NT2/D1 (cell line): ENCODE data around the gene APOBEC3A.

ENCODE experiments used
- DNase-seq: peaks from one replicate; pipeline ENCODE4 v3.0.0-alpha.2; 2011; ENCODE audit warnings: low read depth, low spot score
- H3K27me3 ChIP-seq: 2 replicates; pipeline ENCODE4 v1.6.0; 2011; ENCODE audit warnings: mild to moderate bottlenecking; ENCODE audit not compliant: insufficient read length, insufficient read depth
- H3K36me3 ChIP-seq: 2 replicates; pipeline ENCODE4 v1.6.1; 2011; ENCODE audit warnings: mild to moderate bottlenecking, low read length, mixed read lengths; ENCODE audit not compliant: insufficient read depth, insufficient read length
- H3K4me1 ChIP-seq: 2 replicates; pipeline ENCODE4 v1.5.1; 2011; ENCODE audit not compliant: insufficient read depth, insufficient read length
- H3K4me3 ChIP-seq: 2 replicates; pipeline ENCODE4 v1.5.1; 2011; ENCODE audit warnings: low read depth; ENCODE audit not compliant: insufficient read length
- H3K9ac ChIP-seq: 2 replicates; pipeline ENCODE4 v1.6.0; 2011; ENCODE audit warnings: low read depth; ENCODE audit not compliant: insufficient read length
- H3K9me3 ChIP-seq: 2 replicates; pipeline ENCODE4 v1.5.1; 2011; ENCODE audit warnings: mild to moderate bottlenecking, low read length; ENCODE audit not compliant: insufficient read depth
- SUZ12 ChIP-seq: IDR thresholded peaks from 2 replicates; pipeline ENCODE4 v1.6.1; 2011; ENCODE audit not compliant: insufficient read length, insufficient read depth; ENCODE audit errors: extremely low read depth
- YY1 ChIP-seq: IDR thresholded peaks from 2 replicates; pipeline ENCODE4 v1.6.1; 2011; ENCODE audit not compliant: insufficient read length, insufficient read depth
- ZNF274 ChIP-seq: IDR thresholded peaks from 2 replicates; pipeline ENCODE4 v1.6.1; 2011; ENCODE audit warnings: mild to moderate bottlenecking, low read depth, low read length

Gene APOBEC3A

GRCh38 chr22:38957046-38957770 is at the start of gene APOBEC3A:
Gene APOBEC3A (plus strand): TSS chr22:38957609. CDS start chr22:38957692, 83 bp downstream.
- Histone ChIP-seq H3K4me3 (no peak within 1 kb of the TSS), H3K9ac (no peak within 1 kb of the TSS), H3K4me1 (peaks cover 3% of the 10 kb centered on the region), H3K36me3 (no peaks in the 10 kb centered on the region), H3K9me3 (no peaks in the 10 kb centered on the region), H3K27me3 (peaks cover 3% of the 10 kb centered on the region)
- TF ChIP-seq ZNF274 (no peak), YY1 (no peak), SUZ12 (no peak)
- DNase-seq = no peak

GRCh38 chr22:38907767-38908166 is 49.6 kb upstream of the APOBEC3A start:
- TF ChIP-seq ZNF274 = no peak
- TF ChIP-seq SUZ12 = no peak
- no peak for TF ChIP-seq YY1
- H3K27me3 ChIP-seq = no peaks in the 10 kb centered on the region
- H3K4me1 ChIP-seq = no peaks in the 10 kb centered on the region
- no peaks in the 10 kb centered on the region for H3K36me3 ChIP-seq
- DNase-seq = no peak
- peaks cover 32% of the 10 kb centered on the region for H3K9me3 ChIP-seq
- no peak overlapping the region for H3K9ac ChIP-seq
- no peak overlapping the region for H3K4me3 ChIP-seq

- Histone ChIP-seq H3K36me3 (no peaks in the 10 kb centered on the region), H3K27me3 (peaks cover 4% of the 10 kb centered on the region), H3K9ac (no peak overlapping the region), H3K4me1 (no peaks in the 10 kb centered on the region), H3K9me3 (peaks cover 2% of the 10 kb centered on the region; the same call in 1 of the 2 replicates), H3K4me3 (no peak overlapping the region)
- no peak for DNase-seq
- no peak for TF ChIP-seq SUZ12
These were observed 46.0 kb upstream of the APOBEC3A start for GRCh38 chr22:38911434-38911833.

GRCh38 chr22:38919631-38920190 is 37.7 kb upstream of the APOBEC3A start:
- DNase-seq = no peak
- TF ChIP-seq ZNF274 = no peak
- no peaks in the 10 kb centered on the region for H3K9me3 ChIP-seq
- no peak overlapping the region for H3K9ac ChIP-seq
- peaks cover 7% of the 10 kb centered on the region for H3K27me3 ChIP-seq
- H3K4me3 ChIP-seq = no peak overlapping the region
- no peaks in the 10 kb centered on the region for H3K36me3 ChIP-seq
- peaks cover 1% of the 10 kb centered on the region for H3K4me1 ChIP-seq

- DNase-seq = no peak
- no peaks in the 10 kb centered on the region for H3K36me3 ChIP-seq
- no peak overlapping the region for H3K9ac ChIP-seq
- no peaks in the 10 kb centered on the region for H3K9me3 ChIP-seq
- H3K27me3 ChIP-seq = peaks cover 3% of the 10 kb centered on the region
- no peak for TF ChIP-seq SUZ12
- no peak for TF ChIP-seq YY1
- TF ChIP-seq ZNF274 = no peak
- no peak overlapping the region for H3K4me3 ChIP-seq
- H3K4me1 ChIP-seq = peaks cover 1% of the 10 kb centered on the region
These were observed 36.3 kb upstream of the APOBEC3A start for GRCh38 chr22:38921120-38921519.

GRCh38 chr22:38921806-38922205 is 35.6 kb upstream of the APOBEC3A start:
- H3K9me3 ChIP-seq = no peaks in the 10 kb centered on the region
- H3K9ac ChIP-seq = no peak overlapping the region
- peaks cover under 1% of the 10 kb centered on the region for H3K27me3 ChIP-seq
- peaks cover 1% of the 10 kb centered on the region for H3K4me1 ChIP-seq
- no peak for TF ChIP-seq SUZ12
- no peak for TF ChIP-seq ZNF274
- no peak for TF ChIP-seq YY1
- H3K36me3 ChIP-seq = no peaks in the 10 kb centered on the region
- DNase-seq = no peak
- H3K4me3 ChIP-seq = no peak overlapping the region

- DNase-seq = no peak
- Histone ChIP-seq H3K9ac (no peak overlapping the region), H3K4me1 (peaks cover 1% of the 10 kb centered on the region), H3K36me3 (no peaks in the 10 kb centered on the region), H3K27me3 (no peaks in the 10 kb centered on the region), H3K4me3 (no peak overlapping the region), H3K9me3 (no peaks in the 10 kb centered on the region)
- TF ChIP-seq YY1 = no peak
- TF ChIP-seq ZNF274 = no peak
- no peak for TF ChIP-seq SUZ12
These were observed 33.7 kb upstream of the APOBEC3A start for GRCh38 chr22:38923463-38924346.
